ENCODE data around the gene WDR33. TPM values are rescaled to one million over a fixed set of nuclear protein-coding genes. Genes with fewer than 3 reads are reported as not detected.

Gene WDR33
- total RNA-seq, 4 donors from 2014 or later: 25.8 to 35.3 (median 33.3) TPM

DNA sequence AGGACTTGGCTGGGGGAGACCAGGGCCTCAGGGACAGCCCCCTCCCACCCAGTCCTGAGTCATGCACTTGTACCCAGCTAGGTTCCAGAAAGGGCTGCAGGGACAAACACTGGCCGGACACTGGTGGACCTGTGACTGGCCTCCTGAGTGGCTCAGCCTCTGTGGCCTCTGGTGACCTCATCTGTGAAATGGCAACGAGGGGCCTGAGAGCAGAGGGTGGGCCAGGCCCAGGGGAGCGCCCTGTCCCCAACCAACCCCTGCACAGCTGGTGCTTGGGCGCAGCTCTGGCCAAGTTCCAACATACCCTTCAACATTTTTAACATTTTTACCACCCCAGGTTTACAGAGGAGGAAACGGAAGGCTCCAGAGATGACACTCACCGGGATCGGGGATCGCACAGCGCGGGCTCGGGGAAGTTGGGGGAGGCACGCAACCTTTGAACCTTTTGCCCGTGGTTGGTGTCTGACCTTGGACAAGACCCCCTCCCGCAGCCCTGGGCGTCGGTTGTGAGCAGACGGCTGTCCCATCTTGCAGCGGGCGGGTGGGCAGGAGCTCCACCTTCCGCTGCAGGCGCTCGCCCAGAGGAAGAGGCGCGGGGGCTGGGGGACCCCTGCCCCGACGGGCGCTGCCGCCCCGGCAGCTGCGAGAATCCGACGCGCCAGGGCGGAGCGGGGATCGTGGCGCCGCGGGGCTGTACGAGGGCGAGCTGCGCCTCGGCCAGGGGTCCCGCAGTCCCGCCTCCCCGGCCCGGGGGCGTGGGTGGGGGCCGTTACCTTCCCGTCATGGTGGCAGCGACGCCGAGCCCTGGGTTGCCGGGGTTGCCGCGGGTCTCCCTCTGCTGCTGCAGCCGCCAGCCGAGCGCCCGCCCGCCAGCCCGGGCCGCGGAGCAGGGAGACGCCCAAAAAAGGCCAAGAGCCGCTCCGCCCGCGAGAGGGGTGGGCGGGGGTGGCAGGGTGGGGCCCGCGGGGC, 136.4 kb downstream of the WDR33 start:
- TF ChIP-seq POLR2AphosphoS5 (IDR thresholded peaks at IDR 0.05): peak; percentile 37 to 73
- no peak for TF ChIP-seq EP300 (IDR thresholded peaks at IDR 0.05)
- intact Hi-C loops (cut with DNase I): no loop called here
- H3K4me3 ChIP-seq: peak overlapping the region; percentile 78 to 97 (median 90)
- peaks cover 0 to 20% (median 0%) of the 10 kb centered on the region in 4 donors for H3K36me3 ChIP-seq
- WGBS: 20% methylated on average over 1 of the region's 72 CpGs
- peaks cover 35 to 79% (median 70%) of the 10 kb centered on the region in 4 donors for H3K4me1 ChIP-seq
- DNase-seq (ENCODE audit: extremely low spot score): no peak
- no peaks in the 10 kb centered on the region for H3K9me3 ChIP-seq
- no peaks in the 10 kb centered on the region for H3K27me3 ChIP-seq
- peak overlapping the region; percentile 97 to 99 (median 98) for H3K27ac ChIP-seq (replicated peaks in 1 of 4)

GRCh38 chr2:127673291-127674069, 137.5 kb downstream of the WDR33 start:
- no peak for DNase-seq (ENCODE audit: extremely low spot score)
- Histone ChIP-seq H3K36me3 (peaks cover 0 to 20% (median 0%) of the 10 kb centered on the region in 4 donors), H3K27ac (replicated peaks in 1 of 4) (peak overlapping the region; percentile 97 to 99 (median 98)), H3K9me3 (no peaks in the 10 kb centered on the region), H3K4me3 (peak overlapping the region; percentile 78 to 97 (median 90)), H3K27me3 (no peaks in the 10 kb centered on the region), H3K4me1 (peaks cover 44 to 84% (median 80%) of the 10 kb centered on the region in 4 donors)
- TF ChIP-seq POLR2AphosphoS5 (IDR thresholded peaks at IDR 0.05): no peak
- TF ChIP-seq, protein P1, sequence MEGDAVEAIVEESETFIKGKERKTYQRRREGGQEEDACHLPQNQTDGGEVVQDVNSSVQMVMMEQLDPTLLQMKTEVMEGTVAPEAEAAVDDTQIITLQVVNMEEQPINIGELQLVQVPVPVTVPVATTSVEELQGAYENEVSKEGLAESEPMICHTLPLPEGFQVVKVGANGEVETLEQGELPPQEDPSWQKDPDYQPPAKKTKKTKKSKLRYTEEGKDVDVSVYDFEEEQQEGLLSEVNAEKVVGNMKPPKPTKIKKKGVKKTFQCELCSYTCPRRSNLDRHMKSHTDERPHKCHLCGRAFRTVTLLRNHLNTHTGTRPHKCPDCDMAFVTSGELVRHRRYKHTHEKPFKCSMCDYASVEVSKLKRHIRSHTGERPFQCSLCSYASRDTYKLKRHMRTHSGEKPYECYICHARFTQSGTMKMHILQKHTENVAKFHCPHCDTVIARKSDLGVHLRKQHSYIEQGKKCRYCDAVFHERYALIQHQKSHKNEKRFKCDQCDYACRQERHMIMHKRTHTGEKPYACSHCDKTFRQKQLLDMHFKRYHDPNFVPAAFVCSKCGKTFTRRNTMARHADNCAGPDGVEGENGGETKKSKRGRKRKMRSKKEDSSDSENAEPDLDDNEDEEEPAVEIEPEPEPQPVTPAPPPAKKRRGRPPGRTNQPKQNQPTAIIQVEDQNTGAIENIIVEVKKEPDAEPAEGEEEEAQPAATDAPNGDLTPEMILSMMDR (IDR thresholded peaks at IDR 0.05): no peak
- TF ChIP-seq EP300 (IDR thresholded peaks at IDR 0.05): no peak
- no peak for TF ChIP-seq POLR2A (IDR thresholded peaks at IDR 0.05; ENCODE audit: low read depth)
- 18% methylated on average over 17 of the region's 17 CpGs for WGBS
- intact Hi-C loops (cut with DNase I): no loop called here

- peak overlapping the region; percentile 97 to 99 (median 98) for H3K27ac ChIP-seq (replicated peaks in 1 of 4)
- TF ChIP-seq POLR2A (IDR thresholded peaks at IDR 0.05; ENCODE audit: low read depth) (no peak), POLR2AphosphoS5 (IDR thresholded peaks at IDR 0.05) (peak in 1 of 2 donors; percentile 26)
- no peaks in the 10 kb centered on the region for H3K27me3 ChIP-seq
- peak overlapping the region; percentile 78 to 97 (median 90) for H3K4me3 ChIP-seq
- 50% methylated on average over 17 of the region's 20 CpGs for WGBS
- peaks cover 47 to 93% (median 80%) of the 10 kb centered on the region in 4 donors for H3K4me1 ChIP-seq
- no peak for DNase-seq (ENCODE audit: extremely low spot score)
- H3K36me3 ChIP-seq: peaks cover 0 to 20% (median 0%) of the 10 kb centered on the region in 4 donors
- no peaks in the 10 kb centered on the region for H3K9me3 ChIP-seq
- intact Hi-C loops (cut with DNase I): no loop called here
These were observed 138.4 kb downstream of the WDR33 start for GRCh38 chr2:127672341-127673224.

GRCh38 chr2:127671557-127672302, 139.2 kb downstream of the WDR33 start:
- H3K27me3 ChIP-seq: no peaks in the 10 kb centered on the region
- peaks cover 51 to 94% (median 81%) of the 10 kb centered on the region in 4 donors for H3K4me1 ChIP-seq
- peak overlapping the region; percentile 78 to 97 (median 90) for H3K4me3 ChIP-seq
- DNase-seq (ENCODE audit: extremely low spot score): no peak
- intact Hi-C loops (cut with DNase I): no loop called here
- no peaks in the 10 kb centered on the region for H3K9me3 ChIP-seq
- 50% methylated on average over 4 of the region's 14 CpGs for WGBS
- TF ChIP-seq POLR2A (IDR thresholded peaks at IDR 0.05; ENCODE audit: low read depth): no peak
- TF ChIP-seq POLR2AphosphoS5 (IDR thresholded peaks at IDR 0.05): peak in 1 of 2 donors; percentile 9
- TF ChIP-seq EP300 (IDR thresholded peaks at IDR 0.05): no peak
- TF ChIP-seq, protein P1 (IDR thresholded peaks at IDR 0.05): no peak
- peaks cover 0 to 20% (median 0%) of the 10 kb centered on the region in 4 donors for H3K36me3 ChIP-seq
- H3K27ac ChIP-seq (replicated peaks in 1 of 4): peak overlapping the region; percentile 97 to 99 (median 98)
